ENCODE data around the gene DRD1.

DRD1 gene

DNA sequence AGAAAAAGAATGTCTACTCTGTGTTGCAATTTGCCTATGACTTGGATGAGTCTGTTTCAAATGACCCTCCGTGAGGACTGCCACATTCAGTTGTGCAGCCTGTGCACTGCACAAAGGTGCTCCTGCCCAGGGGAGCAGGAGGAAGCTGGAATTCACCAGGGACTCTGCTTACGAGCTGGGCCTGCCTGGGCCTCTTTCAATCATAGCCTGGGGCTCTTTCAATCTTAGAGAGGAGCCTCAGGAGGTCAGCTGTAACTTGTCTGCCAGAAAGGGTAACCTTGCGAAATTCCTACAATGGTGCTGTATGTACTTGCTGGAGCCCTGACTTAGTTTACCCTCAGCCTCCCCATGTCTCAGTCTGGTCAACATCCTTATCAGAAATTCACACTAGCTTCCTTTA, 25.9 kb upstream of the DRD1 start:
- Histone ChIP-seq H3K9ac (ENCODE audit: low read length) (no peak overlapping the region), H2AFZ (ENCODE audit: low read depth, low read length, severe bottlenecking) (no peak overlapping the region), H3K9me3 (ENCODE audit: insufficient read depth, low read length) (no peaks in the 10 kb centered on the region), H3K9me2 (replicated peaks; ENCODE audit: insufficient read depth, low read length) (no peaks in the 10 kb centered on the region), H3K27me3 (ENCODE audit: low read length) (no peaks in the 10 kb centered on the region), H3K4me3 (ENCODE audit: insufficient read depth, low read length, poor library complexity, severe bottlenecking) (no peak overlapping the region), H3F3A (ENCODE audit: insufficient read depth) (no peaks in the 10 kb centered on the region), H4K20me1 (ENCODE audit: low read depth, low read length) (no peaks in the 10 kb centered on the region), H3K79me2 (ENCODE audit: insufficient read depth, low read length) (no peaks in the 10 kb centered on the region), H3K36me3 (ENCODE audit: low read length) (no peaks in the 10 kb centered on the region), H3K4me2 (ENCODE audit: low read depth, low read length, poor library complexity, severe bottlenecking) (no peak overlapping the region), H3K27ac (ENCODE audit: low read depth, low read length) (no peak overlapping the region)
- TF ChIP-seq EZH2phosphoT487 (conservative IDR thresholded peaks at IDR 0.05; ENCODE audit: low read length): no peak

- H3K4me2 ChIP-seq (ENCODE audit: low read depth, low read length, poor library complexity, severe bottlenecking): no peak overlapping the region
- H3K4me3 ChIP-seq (ENCODE audit: insufficient read depth, low read length, poor library complexity, severe bottlenecking): no peak overlapping the region
- no peaks in the 10 kb centered on the region for H3K27me3 ChIP-seq (ENCODE audit: low read length)
- H3K9me2 ChIP-seq (replicated peaks; ENCODE audit: insufficient read depth, low read length): no peaks in the 10 kb centered on the region
- no peaks in the 10 kb centered on the region for H3F3A ChIP-seq (ENCODE audit: insufficient read depth)
- no peaks in the 10 kb centered on the region for H4K20me1 ChIP-seq (ENCODE audit: low read depth, low read length)
- H2AFZ ChIP-seq (ENCODE audit: low read depth, low read length, severe bottlenecking): no peak overlapping the region
- no peak overlapping the region for H3K9ac ChIP-seq (ENCODE audit: low read length)
- no peak for TF ChIP-seq EZH2phosphoT487 (conservative IDR thresholded peaks at IDR 0.05; ENCODE audit: low read length)
- TF ChIP-seq, protein P1, sequence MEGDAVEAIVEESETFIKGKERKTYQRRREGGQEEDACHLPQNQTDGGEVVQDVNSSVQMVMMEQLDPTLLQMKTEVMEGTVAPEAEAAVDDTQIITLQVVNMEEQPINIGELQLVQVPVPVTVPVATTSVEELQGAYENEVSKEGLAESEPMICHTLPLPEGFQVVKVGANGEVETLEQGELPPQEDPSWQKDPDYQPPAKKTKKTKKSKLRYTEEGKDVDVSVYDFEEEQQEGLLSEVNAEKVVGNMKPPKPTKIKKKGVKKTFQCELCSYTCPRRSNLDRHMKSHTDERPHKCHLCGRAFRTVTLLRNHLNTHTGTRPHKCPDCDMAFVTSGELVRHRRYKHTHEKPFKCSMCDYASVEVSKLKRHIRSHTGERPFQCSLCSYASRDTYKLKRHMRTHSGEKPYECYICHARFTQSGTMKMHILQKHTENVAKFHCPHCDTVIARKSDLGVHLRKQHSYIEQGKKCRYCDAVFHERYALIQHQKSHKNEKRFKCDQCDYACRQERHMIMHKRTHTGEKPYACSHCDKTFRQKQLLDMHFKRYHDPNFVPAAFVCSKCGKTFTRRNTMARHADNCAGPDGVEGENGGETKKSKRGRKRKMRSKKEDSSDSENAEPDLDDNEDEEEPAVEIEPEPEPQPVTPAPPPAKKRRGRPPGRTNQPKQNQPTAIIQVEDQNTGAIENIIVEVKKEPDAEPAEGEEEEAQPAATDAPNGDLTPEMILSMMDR (IDR thresholded peaks at IDR 0.05; ENCODE audit: insufficient read depth, low read length, poor library complexity, severe bottlenecking): no peak
- H3K36me3 ChIP-seq (ENCODE audit: low read length): no peaks in the 10 kb centered on the region
- H3K9me3 ChIP-seq (ENCODE audit: insufficient read depth, low read length): no peaks in the 10 kb centered on the region
- H3K79me2 ChIP-seq (ENCODE audit: insufficient read depth, low read length): no peaks in the 10 kb centered on the region
- no peak overlapping the region for H3K27ac ChIP-seq (ENCODE audit: low read depth, low read length)
Measured at GRCh38 chr5:175468892-175469291, 24.9 kb upstream of the DRD1 start.

GRCh38 chr5:175467983-175468690, 24.2 kb upstream of the DRD1 start:
- no peaks in the 10 kb centered on the region for H4K20me1 ChIP-seq (ENCODE audit: low read depth, low read length)
- H3K4me3 ChIP-seq (ENCODE audit: insufficient read depth, low read length, poor library complexity, severe bottlenecking): no peak overlapping the region
- TF ChIP-seq, protein P1 (IDR thresholded peaks at IDR 0.05; ENCODE audit: insufficient read depth, low read length, poor library complexity, severe bottlenecking): no peak
- no peak for TF ChIP-seq EZH2phosphoT487 (conservative IDR thresholded peaks at IDR 0.05; ENCODE audit: low read length)

DNA sequence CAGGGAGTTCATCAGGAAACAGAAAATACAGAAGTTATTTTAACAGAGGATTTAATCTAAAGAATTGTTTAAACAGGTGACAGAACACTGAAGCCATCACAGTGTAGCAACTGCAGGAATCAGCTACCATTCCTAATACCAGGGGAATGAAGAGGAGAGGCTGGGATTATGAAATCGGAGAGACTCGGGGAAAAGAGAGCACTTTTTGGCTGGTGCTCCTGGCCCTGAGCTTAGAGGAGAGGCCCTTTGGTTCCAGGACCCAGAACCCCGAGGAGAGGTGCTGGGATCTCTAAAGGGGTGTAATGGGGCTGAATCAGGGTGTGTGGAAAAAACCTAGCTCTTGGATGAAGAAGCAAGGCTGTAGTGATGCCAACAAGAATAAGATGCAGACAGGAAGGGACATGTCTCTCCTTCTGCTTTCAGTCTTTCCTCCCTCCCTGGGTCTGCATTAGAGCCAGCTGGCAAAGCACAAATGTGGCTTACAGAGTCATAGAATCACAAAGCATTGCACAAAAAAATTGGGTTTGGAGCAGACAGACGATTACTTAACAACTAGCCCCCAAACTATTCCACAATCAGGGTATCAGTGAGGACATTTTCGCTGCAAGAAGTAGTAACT, 22.8 kb upstream of the DRD1 start:
- H3K27ac ChIP-seq (ENCODE audit: low read depth, low read length): no peak overlapping the region

More at GRCh38 chr5:175467983-175468690, 24.2 kb upstream of the DRD1 start:
- Histone ChIP-seq H3K9me3 (ENCODE audit: insufficient read depth, low read length) (no peaks in the 10 kb centered on the region), H3K27me3 (ENCODE audit: low read length) (no peaks in the 10 kb centered on the region), H3K79me2 (ENCODE audit: insufficient read depth, low read length) (no peaks in the 10 kb centered on the region), H3K9ac (ENCODE audit: low read length) (no peak overlapping the region), H3K9me2 (replicated peaks; ENCODE audit: insufficient read depth, low read length) (no peaks in the 10 kb centered on the region), H3K27ac (ENCODE audit: low read depth, low read length) (no peak overlapping the region), H3K36me3 (ENCODE audit: low read length) (no peaks in the 10 kb centered on the region), H2AFZ (ENCODE audit: low read depth, low read length, severe bottlenecking) (no peak overlapping the region), H3F3A (ENCODE audit: insufficient read depth) (no peaks in the 10 kb centered on the region), H3K4me2 (ENCODE audit: low read depth, low read length, poor library complexity, severe bottlenecking) (no peak overlapping the region)

More for the DNA sequence above, 22.8 kb upstream of the DRD1 start:
- H3K79me2 ChIP-seq (ENCODE audit: insufficient read depth, low read length): no peaks in the 10 kb centered on the region
- no peaks in the 10 kb centered on the region for H3K9me3 ChIP-seq (ENCODE audit: insufficient read depth, low read length)
- H3K36me3 ChIP-seq (ENCODE audit: low read length): no peaks in the 10 kb centered on the region
- H3K27me3 ChIP-seq (ENCODE audit: low read length): no peaks in the 10 kb centered on the region
- H4K20me1 ChIP-seq (ENCODE audit: low read depth, low read length): no peaks in the 10 kb centered on the region
- H3K4me3 ChIP-seq (ENCODE audit: insufficient read depth, low read length, poor library complexity, severe bottlenecking): no peak overlapping the region
- H2AFZ ChIP-seq (ENCODE audit: low read depth, low read length, severe bottlenecking): no peak overlapping the region
- H3F3A ChIP-seq (ENCODE audit: insufficient read depth): no peaks in the 10 kb centered on the region
- no peak overlapping the region for H3K9ac ChIP-seq (ENCODE audit: low read length)
- no peak overlapping the region for H3K4me2 ChIP-seq (ENCODE audit: low read depth, low read length, poor library complexity, severe bottlenecking)
- H3K9me2 ChIP-seq (replicated peaks; ENCODE audit: insufficient read depth, low read length): no peaks in the 10 kb centered on the region
- TF ChIP-seq, protein P1 (IDR thresholded peaks at IDR 0.05; ENCODE audit: insufficient read depth, low read length, poor library complexity, severe bottlenecking): no peak
- TF ChIP-seq EZH2phosphoT487 (conservative IDR thresholded peaks at IDR 0.05; ENCODE audit: low read length): no peak
